NCI-H510A treated with DMSO at 0.1 percent for 48 hours (cell line): ENCODE data around the gene H1-8.

Source experiments
- DNase-seq: peaks from one replicate; lab custom pipeline; 2025; lab: John Stamatoyannopoulos, UW

The H1-8 gene

GRCh38 chr3:129573493-129573892, 30.5 kb downstream of the H1-8 start:
- no peak for DNase-seq

GRCh38 chr3:129574206-129574605, 31.2 kb downstream of the H1-8 start:
- DNase-seq: no peak

GRCh38 chr3:129575233-129575996, 32.4 kb downstream of the H1-8 start:
- no peak for DNase-seq

- DNase-seq: peak; percentile 80
Measured at GRCh38 chr3:129575997-129576384, 33.0 kb downstream of the H1-8 start.

GRCh38 chr3:129576514-129577352, 33.8 kb downstream of the H1-8 start:
- peak; percentile 88 for DNase-seq

- DNase-seq: peak; percentile 14
Measured at GRCh38 chr3:129577366-129577765, 34.4 kb downstream of the H1-8 start.

- DNase-seq: no peak
Measured at GRCh38 chr3:129577925-129578786, 35.2 kb downstream of the H1-8 start.

- DNase-seq: no peak
Measured at GRCh38 chr3:129579991-129580390, 37.0 kb downstream of the H1-8 start.

- DNase-seq: no peak
Measured at GRCh38 chr3:129581623-129582022, 38.6 kb downstream of the H1-8 start.

- DNase-seq: no peak
Measured at GRCh38 chr3:129582799-129583198, 39.8 kb downstream of the H1-8 start.

GRCh38 chr3:129583289-129583688, 40.3 kb downstream of the H1-8 start:
- no peak for DNase-seq

- DNase-seq: no peak
Measured at GRCh38 chr3:129584631-129585030, 41.7 kb downstream of the H1-8 start.

- DNase-seq: no peak
Measured at GRCh38 chr3:129585949-129586657, 43.1 kb downstream of the H1-8 start.

- no peak for DNase-seq
Measured at GRCh38 chr3:129586746-129587430, 43.9 kb downstream of the H1-8 start.

GRCh38 chr3:129587566-129588210, 44.7 kb downstream of the H1-8 start:
- DNase-seq: no peak

GRCh38 chr3:129590215-129590614, 47.2 kb downstream of the H1-8 start:
- no peak for DNase-seq

- DNase-seq: no peak
Measured at GRCh38 chr3:129591932-129592331, 49.0 kb downstream of the H1-8 start.

- DNase-seq: peak; percentile 20
Measured at GRCh38 chr3:129592381-129593131, 49.6 kb downstream of the H1-8 start.

- DNase-seq: no peak
Measured at GRCh38 chr3:129593230-129593594, 50.2 kb downstream of the H1-8 start.
